ENCODE measurements around the gene PNMA8C. TPM values are rescaled to one million over a fixed set of nuclear protein-coding genes. Genes with fewer than 3 reads are reported as not detected.

The PNMA8C gene
- total and polyA plus RNA-seq, 2 donors (not counting 3 experiments of a cell fraction or from before 2014, with no cell fraction given) = not detected

DNA sequence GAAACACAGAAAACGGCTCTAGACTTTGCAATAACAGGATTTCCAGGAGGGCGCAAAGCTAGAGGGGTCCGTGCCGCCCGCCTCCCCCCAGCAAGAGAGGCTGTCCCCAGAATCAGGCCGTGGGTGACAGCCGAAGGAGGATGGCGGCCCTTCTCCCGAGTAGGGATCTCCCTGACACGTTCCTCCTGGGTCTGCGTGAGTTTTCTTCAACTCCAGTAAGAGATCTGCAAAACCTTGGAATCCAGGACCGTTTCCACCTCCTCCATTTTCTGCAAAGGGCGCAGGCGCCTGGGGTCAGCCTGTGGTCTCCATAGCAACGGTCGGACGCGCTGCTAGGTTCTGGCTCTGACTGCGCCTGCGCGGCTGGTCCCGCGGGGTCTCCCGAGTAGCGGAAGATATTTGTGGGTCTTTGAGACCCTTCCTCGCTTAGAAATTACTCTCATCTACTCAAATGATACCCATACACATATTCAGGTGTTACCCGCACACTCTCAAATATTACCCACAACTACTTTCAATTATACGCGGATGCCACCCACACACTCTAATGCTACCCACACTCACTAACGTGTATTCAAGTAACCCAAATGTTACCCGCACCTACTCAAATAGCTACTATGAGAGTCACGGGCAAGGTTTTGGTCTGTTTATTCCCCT lies 2.1 kb downstream of the PNMA8C start:
- no TSS peak for BruUV-seq (replicated peaks)
- peaks cover 6% of the 10 kb centered on the region for H3K4me1 ChIP-seq (ENCODE audit: control insufficient read depth, extremely low read depth, insufficient read depth, low read length)
- H3K4me3 ChIP-seq (replicated peaks in 1 of 3; ENCODE audit: insufficient read depth in 1 of 3, low read depth in 1 of 3, low read length in 3 of 3) = peak overlapping the region; percentile 23 to 51 (median 27)
- no peak for FAIRE-seq
- H3K27me3 ChIP-seq (ENCODE audit: control insufficient read depth in 2 of 2, insufficient read depth in 2 of 2, low read length in 2 of 2) = peaks cover 22 to 34% of the 10 kb centered on the region in 2 experiments
- H2AFZ ChIP-seq (ENCODE audit: low read depth, low read length) = peak overlapping the region; percentile 75
- no peaks in the 10 kb centered on the region for H3K36me3 ChIP-seq (ENCODE audit: control insufficient read depth in 2 of 2, extremely low read depth in 1 of 2, insufficient read depth in 2 of 2, low read length in 2 of 2)
- intact Hi-C loops (cut with micrococcal nuclease) = no loop called here
- TF ChIP-seq FOS (IDR thresholded peaks at IDR 0.05; ENCODE audit: borderline replicate concordance, insufficient read depth, low read length) (no peak), MYC (IDR thresholded peaks at IDR 0.05; ENCODE audit: low read depth, low read length) (no peak), EZH2 (IDR thresholded peaks at IDR 0.05; ENCODE audit: borderline replicate concordance, low read depth, low read length, severe bottlenecking) (peak; percentile 4), GATA2 (IDR thresholded peaks at IDR 0.05; ENCODE audit: insufficient read depth, insufficient read length, low read depth, low read length) (no peak)
- no peaks in the 10 kb centered on the region for H4K20me1 ChIP-seq (replicated peaks; ENCODE audit: control insufficient read depth, extremely low read depth, insufficient read depth, low read length)
- H3K9me1 ChIP-seq (replicated peaks; ENCODE audit: control insufficient read depth, extremely low read depth, insufficient read depth, low read length) = no peaks in the 10 kb centered on the region
- H3K4me2 ChIP-seq (ENCODE audit: insufficient read depth, low read length) = peak overlapping the region; percentile 56
- H3K9me3 ChIP-seq (replicated peaks; ENCODE audit: control insufficient read depth, insufficient read depth, low read length) = no peaks in the 10 kb centered on the region
- ChIA-PET POLR2A (no interaction called here), CTCF (no interaction called here)
- H3K9ac ChIP-seq (replicated peaks; ENCODE audit: extremely low read depth, insufficient read depth, low read length) = no peak overlapping the region
- H3K79me2 ChIP-seq (ENCODE audit: control insufficient read depth, insufficient read depth, low read length) = no peaks in the 10 kb centered on the region
- H3K27ac ChIP-seq (ENCODE audit: insufficient read depth, low read depth, low read length) = no peak overlapping the region
- dilution Hi-C loops (cut with MboI; ENCODE audit: extremely low pct_ligation_motif_present, low sequenced_read_pairs) = no loop called here
- DNase-seq (ENCODE audit: low read depth, low spot score) = peak; percentile 36

DNA sequence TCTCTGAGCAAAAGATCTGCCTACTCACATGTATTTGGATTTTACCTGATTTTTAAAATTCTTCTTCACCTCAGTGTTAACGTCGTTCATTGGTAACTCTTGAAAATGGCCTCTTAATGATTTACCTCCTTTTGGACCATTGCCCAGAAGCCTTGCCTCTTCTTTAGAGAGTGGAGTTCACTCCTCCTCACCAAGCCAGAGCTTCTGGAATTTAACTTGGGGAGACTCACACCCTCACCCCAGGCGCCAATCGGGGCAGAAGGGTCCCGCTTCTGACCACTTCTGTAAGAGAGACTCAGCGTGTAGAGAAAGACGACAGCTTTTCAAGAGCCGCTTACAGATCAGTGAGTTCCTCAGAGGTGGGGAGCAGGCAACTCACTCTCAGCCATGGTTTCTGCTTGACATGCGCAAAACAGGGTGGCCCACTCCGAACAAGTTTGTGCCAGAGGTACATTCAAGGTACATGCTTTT lies 2.7 kb downstream of the PNMA8C start:
- DNase-seq (ENCODE audit: low read depth, low spot score) (no peak), FAIRE-seq (no peak)
- Histone ChIP-seq H4K20me1 (replicated peaks; ENCODE audit: control insufficient read depth, extremely low read depth, insufficient read depth, low read length) (no peaks in the 10 kb centered on the region), H3K79me2 (ENCODE audit: control insufficient read depth, insufficient read depth, low read length) (no peaks in the 10 kb centered on the region), H3K4me2 (ENCODE audit: insufficient read depth, low read length) (peak overlapping the region; percentile 56), H3K9ac (replicated peaks; ENCODE audit: extremely low read depth, insufficient read depth, low read length) (no peak overlapping the region), H3K9me3 (replicated peaks; ENCODE audit: control insufficient read depth, insufficient read depth, low read length) (no peaks in the 10 kb centered on the region), H3K4me1 (ENCODE audit: control insufficient read depth, extremely low read depth, insufficient read depth, low read length) (peaks cover 6% of the 10 kb centered on the region), H2AFZ (ENCODE audit: low read depth, low read length) (peak overlapping the region; percentile 75), H3K27me3 (ENCODE audit: control insufficient read depth in 2 of 2, insufficient read depth in 2 of 2, low read length in 2 of 2) (peaks cover 22 to 33% of the 10 kb centered on the region in 2 experiments), H3K27ac (ENCODE audit: insufficient read depth, low read depth, low read length) (no peak overlapping the region), H3K36me3 (ENCODE audit: control insufficient read depth in 2 of 2, extremely low read depth in 1 of 2, insufficient read depth in 2 of 2, low read length in 2 of 2) (no peaks in the 10 kb centered on the region), H3K4me3 (replicated peaks in 1 of 3; ENCODE audit: insufficient read depth in 1 of 3, low read depth in 1 of 3, low read length in 3 of 3) (peak overlapping the region; percentile 23 to 51 (median 27)), H3K9me1 (replicated peaks; ENCODE audit: control insufficient read depth, extremely low read depth, insufficient read depth, low read length) (no peaks in the 10 kb centered on the region)
- BruUV-seq (replicated peaks) = no TSS peak
- dilution Hi-C loops (cut with MboI; ENCODE audit: extremely low pct_ligation_motif_present, low sequenced_read_pairs) (no loop called here), intact Hi-C loops (cut with micrococcal nuclease) (no loop called here)
- TF ChIP-seq FOS (IDR thresholded peaks at IDR 0.05; ENCODE audit: borderline replicate concordance, insufficient read depth, low read length) (no peak), EZH2 (IDR thresholded peaks at IDR 0.05; ENCODE audit: borderline replicate concordance, low read depth, low read length, severe bottlenecking) (no peak)
- POLR2A ChIA-PET = interaction anchor here (0.7 kb wide), 1 partner anchor 36 kb away, joined by 8 read pairs; no protein-coding TSS in a partner anchor
- CTCF ChIA-PET = interaction anchor here (1.6 kb wide), 1 partner anchor 10 kb away, joined by 8 read pairs; no protein-coding TSS in a partner anchor
